Stimulated activated CD8-positive, alpha-beta memory T cell treated with anti-CD3 and anti-CD28 coated beads, Interleukin-15, amount 100 ng/mL, for 48 hours (primary cell): ENCODE measurements around the gene CDH22.

Experiments used
- DNase-seq, 2 donors: peaks; one replicate each; pipeline ENCODE4 v3.0.0-alpha.2; 2020; ENCODE audit warnings: low read depth in 2 of 2

CDH22 gene

DNA sequence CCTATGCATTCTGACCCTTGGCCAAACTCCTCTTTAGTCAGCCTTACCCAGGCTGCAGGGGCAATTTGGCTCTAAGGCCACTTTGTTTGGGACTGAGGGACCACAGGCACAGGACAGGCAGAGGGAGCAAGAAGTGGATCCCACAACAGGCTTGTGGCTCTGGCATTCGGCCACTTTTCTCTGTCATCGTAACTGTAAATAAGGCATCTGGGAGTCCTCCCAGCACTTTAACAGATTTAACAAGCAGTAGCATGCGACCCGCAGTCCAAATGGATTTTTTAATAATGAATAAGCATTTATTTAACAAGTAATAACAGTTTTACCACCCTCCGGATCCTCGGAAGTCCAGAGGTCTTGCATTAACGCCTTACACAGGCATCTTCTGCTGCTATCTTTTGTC, 16.1 kb upstream of the CDH22 start:
- DNase-seq, result no peak

DNA sequence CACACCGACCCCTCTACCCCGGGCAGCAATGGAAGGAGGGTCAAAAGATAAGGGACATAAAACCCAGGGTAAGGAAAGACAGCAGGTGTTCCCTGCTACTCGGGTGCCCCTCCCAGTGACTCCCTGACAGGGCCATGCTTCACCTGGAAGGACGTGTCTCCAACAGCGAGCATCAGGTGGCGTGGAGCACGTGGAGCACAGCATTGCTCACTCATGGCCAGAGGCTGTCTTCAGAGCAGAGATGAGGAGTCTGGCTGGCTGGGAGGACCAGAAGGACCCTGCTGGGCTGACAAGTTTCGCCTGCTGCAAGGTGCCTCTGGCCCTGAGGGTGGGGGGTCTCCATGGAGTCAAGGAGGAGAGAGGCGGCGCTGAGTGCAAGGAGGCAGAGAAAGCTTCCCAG, 15.3 kb upstream of the CDH22 start:
- no peak for DNase-seq

GRCh38 chr20:46322641-46323040, 14.3 kb upstream of the CDH22 start:
- DNase-seq, result no peak

GRCh38 chr20:46317685-46318177, 9.4 kb upstream of the CDH22 start:
- DNase-seq, result no peak

- no peak for DNase-seq
Measured at GRCh38 chr20:46316984-46317684, 8.8 kb upstream of the CDH22 start.

GRCh38 chr20:46315311-46315710, 7.0 kb upstream of the CDH22 start:
- DNase-seq, result no peak

GRCh38 chr20:46312945-46313861, 4.9 kb upstream of the CDH22 start:
- no peak for DNase-seq

GRCh38 chr20:46312075-46312944, 4.0 kb upstream of the CDH22 start:
- no peak for DNase-seq

DNA sequence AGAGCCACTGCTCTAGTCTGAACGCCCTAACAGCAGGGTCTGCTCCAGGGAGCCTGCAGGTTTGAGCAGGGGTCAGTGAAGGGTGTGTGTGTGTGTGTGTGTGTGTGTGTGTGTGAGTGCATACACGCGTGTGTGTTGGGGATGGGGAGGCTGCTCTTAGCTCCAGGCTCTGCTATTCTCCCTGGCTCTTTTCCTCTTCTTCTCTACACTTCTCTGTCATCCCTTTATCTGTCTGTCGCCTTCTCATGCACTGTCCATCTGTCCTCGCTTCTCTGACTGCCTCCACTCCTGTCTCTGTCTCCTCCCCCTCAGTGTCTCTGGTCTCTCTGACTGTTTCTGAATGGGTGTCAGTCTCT, 3.4 kb upstream of the CDH22 start:
- no peak for DNase-seq

DNA sequence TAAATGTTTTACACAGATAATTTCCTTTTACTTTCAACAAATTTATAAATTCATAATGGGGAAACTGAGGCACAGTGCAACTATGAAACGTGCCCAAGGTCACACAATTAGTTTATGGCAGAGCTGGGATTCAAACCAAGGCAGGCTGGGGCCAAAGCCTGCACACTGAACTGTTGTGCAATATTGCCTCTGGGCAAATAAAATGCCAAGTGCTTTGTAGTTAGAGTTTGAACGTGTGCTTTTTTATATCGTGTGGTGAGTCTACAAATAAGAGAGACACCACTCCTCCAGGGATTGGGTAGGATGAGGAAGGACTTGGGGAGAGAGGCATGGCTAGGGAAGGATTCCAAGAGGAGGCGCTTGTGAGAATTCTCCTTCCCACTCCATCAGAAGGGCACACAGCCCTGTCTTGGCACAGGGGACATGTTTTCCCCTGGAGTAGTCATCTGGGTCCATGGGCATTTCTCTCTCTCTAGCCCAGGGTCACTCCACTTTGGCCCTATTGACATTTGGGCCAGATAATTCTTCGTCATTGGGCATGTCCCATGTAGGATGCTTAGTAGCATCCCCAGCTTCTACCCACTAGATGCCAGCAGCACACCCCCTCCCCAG, 2.8 kb upstream of the CDH22 start:
- DNase-seq, result no peak

- DNase-seq, result no peak
Measured at GRCh38 chr20:46309945-46310344, 1.6 kb upstream of the CDH22 start.

- DNase-seq, result no peak
Measured at GRCh38 chr20:46307999-46308257, 370 bp downstream of the CDH22 start.

- DNase-seq, result peak; percentile 51 to 59
Measured at GRCh38 chr20:46307139-46307998, 929 bp downstream of the CDH22 start.

DNA sequence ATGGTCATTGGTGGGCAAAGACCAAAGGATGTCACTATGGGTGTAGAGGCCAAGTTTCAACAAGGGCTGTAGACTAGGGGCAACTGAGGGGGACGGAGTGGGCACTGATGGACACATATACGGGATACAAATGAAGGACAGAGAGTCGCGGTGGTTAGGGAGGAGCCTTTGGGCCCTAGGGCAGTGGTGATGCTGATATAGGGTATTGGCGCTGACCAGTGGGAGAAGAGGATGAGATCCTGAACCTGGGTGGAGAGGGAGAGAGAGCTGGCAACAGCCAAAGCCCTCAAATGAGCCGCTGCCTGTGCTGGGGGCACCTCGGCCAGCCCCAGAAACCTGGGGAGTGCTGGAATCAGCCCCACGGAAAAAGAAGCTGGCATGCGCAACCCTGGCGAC, 1.6 kb downstream of the CDH22 start:
- no peak for DNase-seq

DNA sequence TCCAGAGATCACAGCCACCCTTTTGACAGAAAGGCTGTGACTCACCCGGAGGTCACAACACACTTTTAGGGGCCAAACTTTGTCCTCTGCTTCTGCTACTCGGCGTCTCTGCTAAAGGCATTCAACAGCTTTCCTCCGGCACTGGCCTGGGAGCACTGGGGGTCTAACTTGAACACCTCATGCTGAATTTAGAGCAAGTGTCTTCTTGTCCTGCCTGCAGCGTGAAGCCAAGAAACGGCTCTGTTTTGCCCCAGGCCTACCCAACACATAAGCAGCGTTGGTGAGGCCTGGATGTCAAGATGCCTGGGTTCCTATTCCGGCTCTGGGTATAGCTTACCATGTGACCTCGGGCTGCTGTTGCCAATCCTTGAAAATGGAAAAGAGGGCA, 2.3 kb downstream of the CDH22 start:
- no peak for DNase-seq

DNA sequence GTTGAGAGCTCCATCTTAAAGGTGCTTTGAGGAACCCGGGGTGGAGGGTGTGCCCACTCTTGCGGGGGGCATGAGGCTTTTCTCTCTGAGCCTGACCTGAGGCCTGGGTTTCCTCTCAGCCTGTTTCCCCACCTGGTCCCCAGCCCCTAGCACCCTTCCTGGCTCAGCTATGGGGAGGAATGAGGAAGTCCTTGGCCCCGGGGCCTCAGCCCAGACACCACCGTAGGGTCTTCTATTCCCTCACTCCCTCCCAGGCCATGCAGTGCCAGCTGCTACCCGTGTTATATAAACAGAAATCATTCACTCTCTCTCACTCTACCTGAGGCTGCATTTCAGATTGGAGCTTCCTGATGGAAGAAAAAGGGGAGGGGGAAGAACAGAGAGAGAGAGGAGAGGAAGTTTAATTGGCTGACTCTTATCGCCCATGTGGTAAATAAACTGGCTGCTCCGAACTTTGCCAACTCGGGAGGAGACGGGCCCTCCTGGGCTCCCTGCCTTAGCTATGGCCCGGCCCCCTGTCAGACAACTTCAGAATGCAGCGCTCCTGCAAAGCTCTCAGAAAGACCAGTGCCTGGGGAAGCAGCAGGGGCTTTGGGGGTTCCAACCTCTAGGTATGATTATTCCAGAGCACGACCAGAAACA, 2.8 kb downstream of the CDH22 start:
- no peak for DNase-seq

DNA sequence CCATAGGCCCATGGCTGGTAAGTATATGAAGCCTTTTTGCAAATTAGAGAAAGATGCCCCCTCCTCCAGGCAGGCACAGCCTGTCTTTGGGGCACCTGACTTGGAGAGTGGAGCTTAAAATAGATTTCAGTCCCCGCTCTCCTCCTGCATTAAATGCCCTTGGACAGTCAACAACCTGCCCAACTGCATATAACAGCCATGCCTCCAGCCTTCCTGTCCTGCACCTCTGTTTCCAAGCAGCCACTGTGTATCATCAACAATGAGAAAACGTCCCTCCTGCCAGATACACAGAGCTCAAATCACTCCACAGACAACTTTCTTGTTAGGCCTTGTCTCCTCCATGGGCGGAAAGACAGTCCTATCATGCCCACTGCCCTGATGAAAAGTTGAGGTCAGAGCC, 3.4 kb downstream of the CDH22 start:
- no peak for DNase-seq

DNA sequence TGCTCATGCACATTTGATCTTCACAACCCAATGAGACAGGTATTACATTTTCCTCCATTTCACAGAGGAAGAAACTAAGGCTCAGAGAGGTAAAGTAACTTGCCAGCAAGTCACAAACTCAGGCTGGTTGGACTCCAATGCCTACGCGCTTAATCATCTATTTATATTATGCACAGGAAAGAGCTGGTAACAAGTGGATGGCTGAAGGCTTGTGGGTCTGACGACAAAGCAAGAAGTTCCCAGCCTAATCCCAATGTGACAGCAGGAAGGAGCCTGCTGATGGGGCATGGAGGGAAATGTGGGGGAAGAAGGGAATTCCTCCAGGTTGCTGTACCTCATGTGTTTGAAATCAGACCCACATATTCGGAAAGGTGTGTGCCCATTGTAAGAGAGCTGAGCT, 3.9 kb downstream of the CDH22 start:
- DNase-seq, result no peak

DNA sequence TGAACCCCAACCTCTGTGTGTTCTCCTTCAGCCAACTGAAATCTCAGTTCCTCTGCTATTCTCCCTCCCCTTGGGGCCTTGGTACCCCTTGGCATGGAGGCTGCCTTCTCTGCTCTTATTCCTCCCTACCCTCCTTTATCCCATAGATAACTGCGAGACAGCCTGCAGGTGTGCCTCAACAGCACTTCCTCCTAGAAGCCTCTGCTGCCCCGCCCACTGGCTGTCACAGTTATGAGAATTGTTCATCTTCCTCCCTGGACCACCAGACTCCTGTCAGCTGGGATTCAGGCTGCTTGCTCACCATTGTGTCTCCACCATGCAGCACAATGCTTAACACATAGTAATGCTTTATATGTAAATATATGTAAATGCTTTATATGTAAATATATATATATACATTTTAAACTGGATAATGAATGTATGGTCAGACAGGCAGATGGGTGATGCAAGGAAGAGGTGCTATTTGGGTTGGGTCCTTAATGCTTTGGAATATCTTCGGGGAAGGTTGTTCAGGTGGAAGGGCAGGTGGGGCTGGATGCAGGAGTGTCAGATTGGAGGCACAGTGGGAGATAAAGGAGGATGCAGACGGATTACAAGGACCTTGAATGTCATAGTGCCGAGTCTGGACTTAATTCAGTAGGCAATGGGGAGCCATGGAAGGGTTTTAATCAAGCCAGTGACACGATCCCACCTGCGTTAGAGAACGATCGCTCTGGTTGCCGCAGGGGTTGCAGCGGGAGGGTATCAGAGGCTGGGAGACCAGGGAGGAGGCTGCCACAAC, 4.9 kb downstream of the CDH22 start:
- DNase-seq, result no peak

GRCh38 chr20:46302106-46302505, 6.2 kb downstream of the CDH22 start:
- no peak for DNase-seq
